Measurements from ENCODE around the gene OR2J3. TPM values are rescaled to one million over a fixed set of nuclear protein-coding genes. Genes with fewer than 3 reads are reported as not detected.

Gene OR2J3
- total RNA-seq = not detected in 2 replicates

DNA sequence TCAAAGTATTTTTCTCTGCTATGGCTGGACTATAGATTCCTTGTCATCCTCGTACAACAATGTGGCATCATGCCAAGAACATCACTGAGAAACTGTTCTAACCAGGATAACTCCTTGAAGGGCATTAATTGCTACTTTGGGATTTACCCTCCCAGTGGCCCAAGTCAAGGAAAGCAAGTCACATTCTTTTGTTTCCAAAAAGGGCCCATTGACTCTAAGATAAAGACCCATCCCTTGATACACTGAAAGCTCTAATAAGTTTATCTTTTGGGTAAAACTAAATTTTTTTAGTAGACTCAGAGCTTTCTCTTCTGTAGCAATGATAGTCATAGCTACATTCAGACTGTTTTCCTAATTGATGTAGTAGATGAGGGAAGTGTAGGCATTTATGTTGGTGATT, at the start of gene OR2J3:
TSS of gene OR2J3 (plus strand) at position 301 of the 400 bp plus-strand sequence. CDS start 3,833 bp downstream, outside the sequence.

DNA sequence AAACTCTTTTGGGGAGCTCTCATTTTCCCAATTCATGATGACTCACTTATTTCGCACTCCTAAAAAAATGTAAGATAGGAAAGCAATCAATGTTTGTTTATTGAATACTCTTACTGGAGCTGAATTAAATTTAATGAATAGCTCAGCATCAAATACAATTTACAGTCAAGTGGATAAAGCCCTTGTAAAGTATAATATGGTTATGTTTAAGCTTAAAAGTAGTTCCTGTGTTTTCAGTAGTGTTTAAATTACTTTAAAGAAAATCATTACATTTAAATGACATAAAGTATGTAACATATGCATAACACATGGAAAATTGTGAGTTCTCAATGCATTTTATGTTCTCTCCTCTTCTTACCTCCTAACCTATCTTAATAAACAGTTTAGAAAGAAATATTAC, 20.6 kb upstream of the OR2J3 start, which contains the start of gene OR2B3:
TSS of gene OR2B3 (minus strand) at position 101 of the 400 bp plus-strand sequence. CDS start at position 36, 65 bp downstream.

DNA sequence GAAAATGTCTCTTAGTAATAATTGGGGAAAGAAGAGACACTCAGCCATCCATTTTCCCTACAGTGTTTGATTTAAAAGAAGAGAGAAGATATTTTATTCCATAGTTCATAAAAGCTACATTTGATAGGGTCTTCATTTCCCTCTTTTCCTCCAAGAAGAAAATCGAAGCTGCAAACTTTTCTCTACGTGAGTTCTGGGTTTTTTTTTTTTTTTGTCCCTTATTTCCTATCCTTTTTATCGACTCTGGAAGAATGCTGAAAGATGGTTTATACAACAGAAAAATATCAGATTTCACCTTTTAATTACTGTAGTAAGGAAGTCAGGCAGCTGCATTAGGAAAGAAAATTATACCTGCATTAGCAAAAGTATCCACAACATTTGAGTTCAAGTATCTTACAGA, 8.7 kb upstream of the OR2J3 start, which contains the start of gene OR2J1:
TSS of gene OR2J1 (plus strand) at position 301 of the 400 bp plus-strand sequence. CDS start 1,453 bp downstream, outside the sequence.

Other genes starting within 250 kb of the OR2J3 start
- 39.9 and 41.6 TPM in 2 replicates for gene TRIM27, start 184.1 kb upstream of the OR2J3 start, total RNA-seq
- gene ZNF311, start 102.7 kb upstream of the OR2J3 start, total RNA-seq = 1.6 and 2.3 TPM in 2 replicates
- gene OR2W1, start 62.9 kb upstream of the OR2J3 start, total RNA-seq = not detected in 2 replicates
- gene OR2B3, start 20.7 kb upstream of the OR2J3 start, total RNA-seq = not detected in 2 replicates
- gene OR2J1, start 8.6 kb upstream of the OR2J3 start, total RNA-seq = not detected in 2 replicates
- not detected in 2 replicates for gene OR2J2, start 62.8 kb downstream of the OR2J3 start, total RNA-seq
- not detected in 2 replicates for gene OR14J1, start 193.6 kb downstream of the OR2J3 start, total RNA-seq